Omental fat pad (tissue), 4 donors: ENCODE results near the gene PADI2. TPM values are rescaled to one million over a fixed set of nuclear protein-coding genes. Genes with fewer than 3 reads are reported as not detected.
A peak's percentile ranks its signal among the peaks of the same experiment; 100 is the strongest.

Experiments used
- ATAC-seq: fragments of 150-250 bp; one replicate; pipeline ENCODE4 v1.9.1; 2016; ENCODE audit warnings: mild to moderate bottlenecking, moderate library complexity; ENCODE audit not compliant: low FRiP score
- DNase-seq: peaks from one replicate; pipeline ENCODE4 v3.0.0-alpha.2; 2019; ENCODE audit warnings: low spot score
- CTCF ChIP-seq, 3 donors: fragments of 450-650 bp; IDR thresholded peaks; one replicate each; pipeline ENCODE4 v1.5.1; 2016 to 2017; ENCODE audit warnings: antibody characterized with exemption in 3 of 3, mild to moderate bottlenecking in 3 of 3, moderate library complexity in 2 of 3
- total RNA-seq, 4 donors: library from RNA; depleted of rRNA; stranded (reverse); fragments of >200 nt; gene quantifications; one replicate each; pipeline ENCODE4 v1.1.0, GENCODE V29; 2016

PADI2 gene
- total RNA-seq, 4 donors from 2014 or later = 0.37 to 19.9 (median 1.6) TPM

GRCh38 chr1:17053685-17054410, 65.4 kb downstream of the PADI2 start, which contains the start of gene SDHB:
TSS of gene SDHB (minus strand) at chr1:17054032. CDS start at chr1:17054019, 13 bp downstream.
- TF ChIP-seq CTCF (IDR thresholded peaks at IDR 0.05) = no peak
- ATAC-seq (peak; percentile 100), DNase-seq (peak; percentile 94)

GRCh38 chr1:17053086-17053684, 66.1 kb downstream of the PADI2 start:
- no peak for TF ChIP-seq CTCF (IDR thresholded peaks at IDR 0.05)
- no peak for DNase-seq
- ATAC-seq = no peak

GRCh38 chr1:17052641-17053040, 66.6 kb downstream of the PADI2 start:
- ATAC-seq (no peak), DNase-seq (no peak)
- no peak for TF ChIP-seq CTCF (IDR thresholded peaks at IDR 0.05)

- DNase-seq (no peak), ATAC-seq (no peak)
- TF ChIP-seq CTCF (IDR thresholded peaks at IDR 0.05) = no peak
Measured at GRCh38 chr1:17052038-17052437, 67.2 kb downstream of the PADI2 start.

- ATAC-seq (no peak), DNase-seq (no peak)
- no peak for TF ChIP-seq CTCF (IDR thresholded peaks at IDR 0.05)
Measured at GRCh38 chr1:17047924-17048323, 71.3 kb downstream of the PADI2 start.

- ATAC-seq = no peak
- no peak for TF ChIP-seq CTCF (IDR thresholded peaks at IDR 0.05)
- no peak for DNase-seq
Measured at GRCh38 chr1:17046334-17046657, 73.0 kb downstream of the PADI2 start.
